HEK293 (cell line): ENCODE results near the gene CHSY1.

Experiments used
- BCL6B ChIP-seq: fragments of 450-650 bp; formaldehyde crosslinking; IDR thresholded peaks from 2 replicates; pipeline ENCODE4 v1.5.1; 2017; ENCODE audit warnings: missing biosample characterization, missing genetic modification characterization
- CTCF ChIP-seq: fragments of 450-650 bp; formaldehyde crosslinking; IDR thresholded peaks from 2 replicates; pipeline ENCODE4 v1.5.1; 2016; ENCODE audit warnings: missing biosample characterization, missing genetic modification characterization
- PBX3 ChIP-seq: sonication (generic); formaldehyde crosslinking; IDR thresholded peaks from 2 replicates; pipeline ENCODE4 v1.8.1; 2022; ENCODE audit warnings: mild to moderate bottlenecking, moderate library complexity, missing genetic modification reagents
- PRDM1 ChIP-seq: fragments of 450-650 bp; formaldehyde crosslinking; IDR thresholded peaks from 2 replicates; pipeline ENCODE4; 2016; ENCODE audit warnings: missing biosample characterization, missing genetic modification characterization
- RBAK ChIP-seq: fragments of 450-650 bp; formaldehyde crosslinking; IDR thresholded peaks from 2 replicates; pipeline ENCODE4 v1.5.1; 2016; ENCODE audit warnings: missing biosample characterization, missing genetic modification characterization
- REST ChIP-seq: fragments of 450-650 bp; formaldehyde crosslinking; IDR thresholded peaks from 2 replicates; pipeline ENCODE4 v1.5.1; 2016; ENCODE audit warnings: missing biosample characterization, missing genetic modification characterization
- TCF7L2 ChIP-seq: IDR thresholded peaks from 2 replicates; pipeline ENCODE4 v1.6.1; 2011; ENCODE audit warnings: low read depth, mild to moderate bottlenecking, inconsistent platforms, low read length, moderate library complexity, borderline replicate concordance
- ZBTB21 ChIP-seq: fragments of 450-650 bp; formaldehyde crosslinking; IDR thresholded peaks from 2 replicates; pipeline ENCODE4 v1.5.1; 2017; ENCODE audit warnings: missing biosample characterization, missing genetic modification characterization
- ZFP3 ChIP-seq: fragments of 450-650 bp; formaldehyde crosslinking; IDR thresholded peaks from 2 replicates; pipeline ENCODE4 v1.5.1; 2016; ENCODE audit warnings: low read depth, missing biosample characterization, missing genetic modification characterization
- ZIC2 ChIP-seq: fragments of 450-650 bp; formaldehyde crosslinking; IDR thresholded peaks from 2 replicates; pipeline ENCODE4 v1.5.1; 2016; ENCODE audit warnings: missing biosample characterization, missing genetic modification characterization
- ZNF121 ChIP-seq: fragments of 450-650 bp; formaldehyde crosslinking; IDR thresholded peaks from 2 replicates; pipeline ENCODE4 v1.5.1; 2016; ENCODE audit warnings: missing biosample characterization, missing genetic modification characterization
- ZNF133 ChIP-seq: fragments of 450-650 bp; formaldehyde crosslinking; IDR thresholded peaks from 2 replicates; pipeline ENCODE4 v1.5.1; 2016; ENCODE audit warnings: missing biosample characterization, missing genetic modification characterization
- ZNF146 ChIP-seq: fragments of 450-650 bp; formaldehyde crosslinking; IDR thresholded peaks from 2 replicates; pipeline ENCODE4 v1.5.1; 2016; ENCODE audit warnings: missing biosample characterization, missing genetic modification characterization
- ZNF169 ChIP-seq: fragments of 450-650 bp; formaldehyde crosslinking; IDR thresholded peaks from 2 replicates; pipeline ENCODE4 v1.5.1; 2016; ENCODE audit warnings: missing biosample characterization, missing genetic modification characterization
- ZNF174 ChIP-seq: fragments of 450-650 bp; formaldehyde crosslinking; IDR thresholded peaks from 2 replicates; pipeline ENCODE4 v1.5.0; 2017; ENCODE audit warnings: missing biosample characterization, mild to moderate bottlenecking, missing genetic modification characterization
- ZNF223 ChIP-seq: fragments of 450-650 bp; formaldehyde crosslinking; IDR thresholded peaks from 2 replicates; pipeline ENCODE4 v1.5.1; 2016; ENCODE audit warnings: missing biosample characterization, missing genetic modification characterization
- ZNF341 ChIP-seq: fragments of 450-650 bp; formaldehyde crosslinking; IDR thresholded peaks from 2 replicates; pipeline ENCODE4; 2016; ENCODE audit warnings: low read depth, missing biosample characterization, missing genetic modification characterization
- ZNF518A ChIP-seq: fragments of 450-650 bp; formaldehyde crosslinking; conservative IDR thresholded peaks from 2 replicates; pipeline ENCODE4 v1.5.1; 2016; ENCODE audit warnings: low read depth, missing biosample characterization, missing genetic modification characterization
- ZNF549 ChIP-seq: fragments of 450-650 bp; IDR thresholded peaks from 2 replicates; pipeline ENCODE4 v1.5.1; 2018; ENCODE audit warnings: missing biosample characterization, missing genetic modification characterization, mild to moderate bottlenecking, inconsistent platforms, moderate library complexity
- ZNF561 ChIP-seq: fragments of 450-650 bp; IDR thresholded peaks from 2 replicates; pipeline ENCODE4 v1.5.1; 2018; ENCODE audit warnings: missing biosample characterization, missing genetic modification characterization, borderline replicate concordance
- ZNF580 ChIP-seq: fragments of 450-650 bp; formaldehyde crosslinking; IDR thresholded peaks from 2 replicates; pipeline ENCODE4 v1.5.1; 2016; ENCODE audit warnings: missing biosample characterization, missing genetic modification characterization
- ZNF660 ChIP-seq: fragments of 450-650 bp; IDR thresholded peaks from 2 replicates; pipeline ENCODE4 v1.5.1; 2018; ENCODE audit warnings: missing biosample characterization, mild to moderate bottlenecking, missing genetic modification characterization
- ZNF792 ChIP-seq: fragments of 450-650 bp; formaldehyde crosslinking; IDR thresholded peaks from 2 replicates; pipeline ENCODE4 v1.5.1; 2016; ENCODE audit warnings: missing biosample characterization, missing genetic modification characterization
- ZNF837 ChIP-seq: fragments of 450-650 bp; formaldehyde crosslinking; IDR thresholded peaks from 2 replicates; pipeline ENCODE4 v1.5.1; 2016; ENCODE audit warnings: missing biosample characterization, missing genetic modification characterization

CHSY1 gene

GRCh38 chr15:101251830-101252820 is at the start of gene CHSY1 (continued):
- no peak for TF ChIP-seq ZNF518A (tag by site-specific recombination)
- no peak for TF ChIP-seq ZNF121 (tag by site-specific recombination)
- TF ChIP-seq ZFP3 (tag by site-specific recombination) = no peak
- TF ChIP-seq ZNF223 = no peak
- no peak for TF ChIP-seq CTCF (tag by site-specific recombination)
- TF ChIP-seq PRDM1 (tag by site-specific recombination) = no peak; the same call in 1 of the 2 replicates
- no peak for TF ChIP-seq ZIC2 (tag by site-specific recombination)
- no peak for TF ChIP-seq REST (tag by site-specific recombination)
- TF ChIP-seq RBAK (tag by site-specific recombination) = no peak
- peak; percentile 85; the same call in 1 of the 2 replicates for TF ChIP-seq PBX3 (CRISPR knock-in tag)
- peak; percentile 53; the same call in 1 of the 2 replicates for TF ChIP-seq ZNF660 (tag by site-specific recombination)
- TF ChIP-seq ZNF169 (tag by site-specific recombination) = no peak
- no peak for TF ChIP-seq ZNF792
- no peak for TF ChIP-seq ZNF549
- no peak for TF ChIP-seq ZNF174
- TF ChIP-seq BCL6B = no peak
- no peak for TF ChIP-seq ZNF146 (tag by site-specific recombination)
- TF ChIP-seq ZNF341 = no peak
- TF ChIP-seq ZNF561 (tag by site-specific recombination) = peak; percentile 64
- TF ChIP-seq TCF7L2 = no peak
- no peak for TF ChIP-seq ZNF580
- TF ChIP-seq ZNF133 (tag by site-specific recombination) = no peak
- no peak for TF ChIP-seq ZBTB21 (tag by site-specific recombination)
- TF ChIP-seq ZNF837 (tag by site-specific recombination) = no peak
